ENCODE measurements around the gene CSK.

CSK gene

DNA sequence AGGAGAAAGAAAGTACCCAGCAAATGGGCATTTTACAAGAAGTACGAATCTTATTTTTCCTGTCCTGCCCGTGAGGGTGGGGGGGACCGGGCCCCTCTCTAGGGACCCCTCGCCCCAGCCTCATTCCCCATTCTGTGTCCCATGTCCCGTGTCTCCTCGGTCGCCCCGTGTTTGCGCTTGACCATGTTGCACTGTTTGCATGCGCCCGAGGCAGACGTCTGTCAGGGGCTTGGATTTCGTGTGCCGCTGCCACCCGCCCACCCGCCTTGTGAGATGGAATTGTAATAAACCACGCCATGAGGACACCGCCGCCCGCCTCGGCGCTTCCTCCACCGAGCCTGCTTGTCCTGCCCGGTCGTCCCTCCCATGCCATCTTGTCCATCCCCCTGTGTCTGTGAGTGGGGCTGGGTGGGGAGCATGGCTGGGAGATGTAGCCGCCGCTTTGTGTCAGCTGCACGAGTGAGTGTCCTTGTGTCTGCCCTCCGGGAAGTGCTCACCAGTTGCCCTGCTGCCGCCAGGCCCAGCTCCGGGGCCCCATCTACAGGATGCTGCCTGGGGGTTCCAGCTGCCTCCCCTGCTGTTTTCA is 21.1 kb downstream of the CSK start:
- no peak for DNase-seq

DNA sequence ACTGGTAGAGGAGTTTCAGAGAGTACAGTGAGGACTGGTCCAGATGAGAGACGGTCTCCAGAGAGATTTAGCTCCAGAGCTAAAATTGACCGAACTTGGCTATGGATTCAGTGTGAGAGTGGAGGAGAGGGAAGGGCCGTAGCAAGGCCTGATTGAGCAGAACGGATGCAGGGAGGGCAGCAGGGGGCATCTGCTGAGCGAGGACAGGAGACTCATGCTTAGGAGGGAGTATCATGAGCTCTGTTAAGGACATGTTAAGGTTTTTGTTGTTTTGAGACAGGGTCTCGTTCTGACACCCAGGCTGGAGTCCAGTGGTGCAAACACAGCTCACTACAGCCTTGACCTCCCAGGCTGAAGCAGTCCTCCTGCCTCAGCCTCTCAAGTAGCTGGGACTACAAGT is 23.1 kb downstream of the CSK start:
- DNase-seq: no peak

DNA sequence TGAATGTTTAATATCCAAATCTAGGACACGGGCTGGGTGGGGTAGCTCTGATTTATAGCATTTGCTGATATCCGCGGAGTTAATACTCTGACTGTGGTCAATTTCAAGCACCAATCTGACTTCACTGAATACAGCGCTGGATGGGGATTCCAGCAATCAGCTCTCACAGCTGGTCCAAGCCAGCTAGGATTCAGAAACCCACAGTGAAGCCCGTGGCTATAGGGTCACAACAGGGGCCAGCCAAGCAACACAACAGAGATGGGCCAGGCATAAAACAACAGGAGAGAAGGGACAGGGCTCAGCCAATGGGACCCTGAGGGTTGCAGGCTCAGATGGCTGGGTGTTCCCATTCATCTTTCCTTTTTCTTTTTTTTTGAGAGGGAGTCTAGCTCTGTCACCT is 25.4 kb downstream of the CSK start:
- DNase-seq: no peak

DNA sequence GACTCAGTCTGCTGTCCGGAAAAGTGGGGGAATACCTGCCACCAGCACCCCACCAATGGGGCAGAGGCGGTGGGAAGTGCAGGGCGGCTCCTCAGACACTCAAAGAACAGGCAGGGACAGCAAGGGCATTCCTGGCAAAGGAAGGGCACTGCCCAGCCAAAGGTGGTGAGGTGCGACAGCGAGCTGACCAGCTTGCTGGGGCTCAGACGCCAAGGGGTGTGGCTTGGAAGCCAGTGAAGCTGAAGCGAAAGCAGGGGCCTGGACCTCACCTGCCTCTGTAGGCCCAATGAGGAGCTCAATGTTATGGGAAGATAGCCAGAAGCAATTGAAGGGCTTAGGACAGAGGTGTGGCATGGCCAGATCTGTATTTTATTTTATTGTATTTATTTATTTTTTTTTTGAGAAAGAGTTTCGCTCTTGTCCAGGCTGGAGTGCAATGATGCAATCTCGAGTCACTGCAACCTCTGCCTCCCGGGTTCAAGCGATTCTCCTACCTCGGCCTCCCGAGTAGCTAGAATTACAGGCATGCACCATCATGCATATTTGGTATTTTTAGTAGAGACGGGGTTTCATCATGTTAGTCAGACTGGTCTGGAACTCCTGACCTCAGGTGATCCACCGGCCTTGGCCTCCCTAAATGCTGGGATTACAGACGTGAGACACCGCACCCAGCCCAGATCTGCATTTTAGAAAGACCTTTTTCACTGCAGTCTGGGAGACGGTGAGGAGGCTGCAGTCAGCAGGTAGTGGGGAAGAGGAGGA is 26.4 kb downstream of the CSK start:
- no peak for DNase-seq

DNA sequence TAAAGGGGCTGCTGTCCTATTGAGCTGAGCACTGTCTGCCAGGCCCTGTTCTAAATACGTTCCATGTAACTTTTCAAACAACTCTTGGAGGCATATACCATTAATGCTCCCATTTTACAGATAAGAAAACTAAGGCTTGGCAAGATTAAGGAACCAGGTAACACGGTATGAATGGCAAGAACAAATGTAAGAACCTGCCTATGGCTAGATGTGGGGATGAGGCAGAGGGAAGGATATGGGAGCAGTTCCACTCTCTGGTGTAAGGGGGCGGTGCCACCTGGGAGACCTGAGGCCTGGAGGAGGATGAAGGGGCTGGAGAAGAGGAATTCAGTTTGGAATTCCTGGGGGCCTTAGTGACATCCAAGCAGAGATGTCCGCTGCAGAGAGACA is 27.0 kb downstream of the CSK start:
- DNase-seq: no peak

DNA sequence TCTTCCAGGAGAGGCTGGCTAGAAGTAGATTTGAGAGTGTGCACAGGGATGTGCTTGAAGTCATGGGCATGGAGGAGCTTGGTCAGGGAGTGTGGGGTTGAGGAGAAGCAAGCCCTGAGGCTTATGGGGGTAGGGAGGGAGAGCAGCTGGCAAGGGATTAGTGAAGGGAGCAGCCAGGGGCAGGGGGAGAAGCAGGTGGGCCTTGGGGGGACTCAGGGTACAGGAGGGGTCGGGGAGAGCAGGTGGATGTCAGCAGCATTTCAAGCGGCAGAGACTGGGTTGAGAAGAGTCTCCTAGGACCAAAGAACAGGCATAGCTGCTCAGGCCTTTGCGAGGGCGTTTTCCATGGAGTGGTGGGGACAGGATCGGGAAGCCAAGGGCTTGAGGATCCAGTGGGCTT is 27.4 kb downstream of the CSK start:
- no peak for DNase-seq

DNA sequence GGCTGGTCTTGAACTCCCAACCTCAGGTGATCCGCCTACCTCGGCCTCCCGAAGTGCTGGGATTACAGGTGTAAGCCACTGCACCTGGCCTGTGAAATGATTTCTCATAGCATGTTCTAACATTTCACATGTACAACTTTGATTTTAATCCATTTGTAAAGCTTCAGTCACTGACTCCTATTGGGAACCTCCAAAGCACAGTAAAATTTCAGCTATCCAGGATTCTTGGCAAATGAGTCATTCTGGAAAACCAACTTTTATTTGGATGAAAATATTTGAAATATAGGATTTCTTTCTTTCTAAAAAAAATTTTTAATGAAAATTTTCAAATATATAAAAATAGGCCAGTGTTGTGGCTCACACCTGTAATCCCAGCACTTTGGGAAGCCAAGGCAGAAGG is 28.1 kb downstream of the CSK start:
- DNase-seq: no peak

- DNase-seq: no peak
Measured at GRCh38 chr15:74812533-74812932, 30.7 kb downstream of the CSK start, which contains the start of gene LMAN1L. TSS of gene LMAN1L (plus strand) at chr15:74812835. CDS start at chr15:74812855, 20 bp downstream.

DNA sequence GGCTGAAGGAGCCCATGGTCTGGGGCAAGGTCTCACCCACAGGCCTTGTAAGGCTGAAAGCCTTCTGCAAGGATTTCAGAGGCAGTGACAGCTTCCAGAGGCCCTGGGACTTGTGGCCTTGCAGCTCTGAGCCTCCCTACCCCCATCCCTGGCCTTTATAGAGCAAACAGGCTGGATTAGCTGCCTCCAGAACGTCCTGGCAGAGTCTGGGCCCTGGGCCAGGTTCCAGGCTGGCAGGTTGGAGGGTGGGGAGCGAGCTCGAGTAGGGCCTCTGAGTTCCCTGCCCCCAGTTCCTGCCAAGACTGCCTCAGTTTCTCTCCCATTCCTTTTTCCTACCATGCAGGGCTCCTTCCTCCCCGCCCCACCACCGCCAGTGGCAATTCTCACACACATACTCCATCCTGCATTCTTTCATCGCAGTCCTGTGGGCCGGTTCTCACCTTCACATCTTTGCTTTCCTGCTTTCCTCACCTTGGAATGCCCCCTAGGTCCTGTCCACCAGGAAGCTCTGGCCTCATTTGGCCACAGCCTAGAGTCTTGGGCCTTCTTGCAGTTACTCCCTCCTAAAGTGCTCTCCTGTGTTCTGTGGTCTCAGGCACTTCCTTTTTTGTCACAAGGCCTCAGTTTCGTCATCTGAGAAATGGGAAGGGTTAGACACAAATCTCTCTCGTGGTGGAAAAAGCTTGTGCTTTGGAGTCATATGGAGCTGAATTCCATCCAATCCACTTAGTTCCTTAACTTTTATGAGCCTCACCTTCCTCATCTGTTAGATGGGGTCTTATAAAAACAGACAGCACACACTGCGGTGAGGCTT is 33.4 kb downstream of the CSK start:
- DNase-seq: no peak

- DNase-seq: no peak
Measured at GRCh38 chr15:74815961-74816360, 34.1 kb downstream of the CSK start.

GRCh38 chr15:74816624-74817369 is 34.9 kb downstream of the CSK start:
- DNase-seq: no peak

DNA sequence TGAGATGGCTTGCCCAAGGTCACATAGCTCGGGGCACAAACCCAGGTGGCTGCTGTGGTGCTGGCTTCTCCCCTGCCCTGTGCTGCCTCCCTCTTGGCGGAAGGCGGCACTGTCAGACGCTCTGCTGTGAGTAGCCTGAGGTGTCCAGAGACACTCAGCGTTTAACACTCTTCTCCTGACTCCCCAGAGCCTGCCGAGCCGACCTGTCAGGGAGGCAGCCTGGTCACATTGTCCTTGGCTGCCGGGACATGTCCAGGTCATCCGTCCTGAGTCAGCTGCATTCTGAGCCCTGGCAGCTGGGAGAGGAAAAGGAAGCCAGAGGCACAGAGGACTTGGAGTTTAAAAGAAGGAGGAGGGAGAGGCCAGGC is 35.5 kb downstream of the CSK start:
- DNase-seq: no peak

- no peak for DNase-seq
Measured at GRCh38 chr15:74820056-74820455, 38.2 kb downstream of the CSK start.

DNA sequence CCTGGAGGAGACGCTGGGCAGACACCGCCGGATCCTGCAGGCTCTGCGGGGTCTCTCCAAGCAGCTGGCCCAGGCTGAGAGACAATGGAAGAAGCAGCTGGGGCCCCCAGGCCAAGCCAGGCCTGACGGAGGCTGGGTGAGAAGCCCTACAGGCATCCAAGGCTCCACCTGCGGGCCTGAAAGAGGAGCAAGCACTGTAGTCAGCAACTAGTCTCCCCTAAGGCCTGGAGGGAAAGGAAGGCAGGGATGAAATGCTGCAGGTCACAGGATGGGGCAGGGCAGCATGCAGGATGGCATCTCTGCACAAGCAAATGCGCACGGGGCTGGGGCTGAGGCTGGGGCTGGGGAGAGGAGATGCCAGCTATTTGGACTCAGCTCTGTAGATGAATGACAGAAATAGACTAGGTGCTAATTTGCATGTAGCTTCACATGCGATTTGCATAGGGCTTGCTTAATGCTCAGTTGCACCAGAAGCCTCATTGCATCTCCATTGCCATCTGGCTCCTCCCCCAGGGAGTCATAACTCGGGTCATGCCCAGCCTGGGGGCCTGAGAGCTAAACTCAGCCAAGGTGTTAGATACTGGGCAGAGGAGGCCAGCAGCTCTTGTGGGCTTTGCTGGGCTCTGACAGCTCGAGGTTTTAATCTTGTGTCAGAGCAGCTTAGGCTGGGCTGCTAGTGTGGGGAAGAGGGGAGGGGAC is 39.4 kb downstream of the CSK start:
- DNase-seq: no peak

- no peak for DNase-seq
Measured at GRCh38 chr15:74821790-74822158, 39.9 kb downstream of the CSK start.

GRCh38 chr15:74822233-74822632 is 40.4 kb downstream of the CSK start:
- no peak for DNase-seq

DNA sequence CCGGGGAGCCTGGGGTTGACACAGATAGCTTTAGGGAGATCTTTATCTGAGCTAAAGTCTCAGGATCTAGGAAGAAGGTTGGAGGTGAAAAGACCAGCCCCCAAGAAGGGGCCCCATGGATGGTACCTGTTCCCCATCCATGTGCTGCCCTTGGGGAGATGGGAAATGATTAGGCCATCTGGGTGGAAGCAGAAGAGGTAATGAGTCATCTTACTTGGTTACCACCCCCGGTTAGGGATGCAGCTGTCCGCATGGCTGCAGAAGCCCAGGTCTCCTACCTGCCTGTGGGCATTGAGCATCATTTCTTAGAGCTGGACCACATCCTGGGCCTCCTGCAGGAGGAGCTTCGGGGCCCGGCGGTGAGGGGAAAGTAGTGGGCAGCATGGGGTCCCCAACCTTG is 41.4 kb downstream of the CSK start:
- DNase-seq: no peak

DNA sequence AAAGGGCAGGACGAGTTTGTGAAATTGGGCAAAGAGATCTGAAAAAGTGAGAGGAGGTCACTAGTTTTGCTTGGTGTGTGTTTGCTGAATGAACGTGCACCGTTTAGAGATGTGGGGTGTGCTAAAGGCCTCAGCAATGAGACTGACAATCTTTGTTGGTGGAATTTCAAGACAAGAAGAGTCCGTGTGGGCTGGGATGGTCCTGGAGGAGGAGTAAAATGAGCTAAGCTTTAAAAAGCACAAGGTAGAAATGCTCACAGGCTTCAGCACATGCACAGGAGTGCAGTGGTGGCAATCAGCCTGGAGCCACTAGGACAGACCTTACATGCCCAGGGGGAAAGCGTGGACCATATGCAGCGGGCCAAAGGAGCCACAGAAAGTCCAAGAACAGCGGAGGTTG is 43.1 kb downstream of the CSK start:
- no peak for DNase-seq

GRCh38 chr15:74825866-74826265 is 44.0 kb downstream of the CSK start:
- no peak for DNase-seq

- DNase-seq: no peak
Measured at GRCh38 chr15:74826364-74826819, 44.5 kb downstream of the CSK start, which contains the start of gene CPLX3. TSS of gene CPLX3 (plus strand) at chr15:74826627. CDS start at chr15:74826704, 77 bp downstream.

- no peak for DNase-seq
Measured at GRCh38 chr15:74826921-74827320, 45.0 kb downstream of the CSK start.

DNA sequence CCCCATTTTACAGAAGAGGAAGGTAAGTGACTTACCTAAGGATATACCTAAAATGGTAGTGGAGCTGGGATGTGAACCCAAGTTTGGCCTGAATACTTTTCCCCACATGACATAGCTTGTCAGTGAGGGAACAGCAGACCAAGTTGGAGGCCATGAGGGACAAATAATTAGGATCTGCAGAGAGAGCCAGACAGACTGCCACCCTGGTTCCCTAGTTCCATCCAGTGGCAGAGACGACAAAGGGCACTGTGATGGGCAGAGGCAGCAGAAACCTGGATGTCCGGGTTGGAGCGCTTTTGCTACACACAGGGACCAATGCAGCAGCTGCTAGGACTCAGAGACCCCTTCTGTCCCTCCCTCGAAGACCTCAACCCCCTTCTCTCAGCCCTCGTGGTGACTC is 45.7 kb downstream of the CSK start:
- no peak for DNase-seq

- DNase-seq: no peak
Measured at GRCh38 chr15:74828835-74829234, 47.0 kb downstream of the CSK start.
